Activated T-helper 9 cell treated with anti-CD3 and anti-CD28 coated beads, Interleukin-2, amount 50 U/mL, for 16 hours (primary cell): ENCODE results near the gene ARPP21.

Source experiments
- DNase-seq: peaks from one replicate; pipeline ENCODE4 v3.0.0-alpha.2; 2020; ENCODE audit warnings: low read depth

ARPP21 gene

GRCh38 chr3:35641920-35642527, 2.7 kb downstream of the ARPP21 start:
- no peak for DNase-seq

- DNase-seq = no peak
These were observed 4.2 kb downstream of the ARPP21 start for GRCh38 chr3:35643495-35643894.

GRCh38 chr3:35644451-35644850, 5.1 kb downstream of the ARPP21 start:
- no peak for DNase-seq

- no peak for DNase-seq
These were observed 5.9 kb downstream of the ARPP21 start for GRCh38 chr3:35645189-35645588.

GRCh38 chr3:35646081-35646480, 6.8 kb downstream of the ARPP21 start:
- no peak for DNase-seq

- DNase-seq = no peak
These were observed 8.1 kb downstream of the ARPP21 start for GRCh38 chr3:35647461-35647860.

GRCh38 chr3:35648347-35648746, 9.0 kb downstream of the ARPP21 start:
- DNase-seq = no peak

- DNase-seq = no peak
These were observed 10.1 kb downstream of the ARPP21 start for GRCh38 chr3:35649405-35649804.

GRCh38 chr3:35651426-35651825, 12.1 kb downstream of the ARPP21 start:
- DNase-seq = no peak

GRCh38 chr3:35651851-35652250, 12.5 kb downstream of the ARPP21 start:
- DNase-seq = no peak

GRCh38 chr3:35653347-35653746, 14.0 kb downstream of the ARPP21 start:
- DNase-seq = no peak

- no peak for DNase-seq
These were observed 15.2 kb downstream of the ARPP21 start for GRCh38 chr3:35654476-35654875.

- DNase-seq = no peak
These were observed 19.4 kb downstream of the ARPP21 start for GRCh38 chr3:35658686-35659085.

- no peak for DNase-seq
These were observed 20.4 kb downstream of the ARPP21 start for GRCh38 chr3:35659768-35660167.

GRCh38 chr3:35663471-35663870, 24.1 kb downstream of the ARPP21 start:
- DNase-seq = no peak

- DNase-seq = no peak
These were observed 25.2 kb downstream of the ARPP21 start for GRCh38 chr3:35664460-35664919.

- no peak for DNase-seq
These were observed 26.2 kb downstream of the ARPP21 start for GRCh38 chr3:35665390-35666055.

GRCh38 chr3:35666888-35667287, 27.6 kb downstream of the ARPP21 start:
- DNase-seq = no peak

GRCh38 chr3:35670408-35670965, 31.2 kb downstream of the ARPP21 start:
- no peak for DNase-seq

- DNase-seq = no peak
These were observed 32.2 kb downstream of the ARPP21 start for GRCh38 chr3:35671483-35671882.

- no peak for DNase-seq
These were observed 33.7 kb downstream of the ARPP21 start for GRCh38 chr3:35673017-35673416.

- no peak for DNase-seq
These were observed 35.3 kb downstream of the ARPP21 start for GRCh38 chr3:35674451-35675109.

GRCh38 chr3:35675206-35675605, 35.9 kb downstream of the ARPP21 start:
- no peak for DNase-seq
